Superior temporal gyrus (tissue), 1 donor: ENCODE data around the gene FGF12.
A peak's percentile ranks its signal among the peaks of the same experiment; 100 is the strongest.

Source experiments
- DNase-seq: peaks from one replicate; pipeline ENCODE4 v3.0.0-alpha.2; 2016; ENCODE audit errors: extremely low spot score

FGF12 gene

DNA sequence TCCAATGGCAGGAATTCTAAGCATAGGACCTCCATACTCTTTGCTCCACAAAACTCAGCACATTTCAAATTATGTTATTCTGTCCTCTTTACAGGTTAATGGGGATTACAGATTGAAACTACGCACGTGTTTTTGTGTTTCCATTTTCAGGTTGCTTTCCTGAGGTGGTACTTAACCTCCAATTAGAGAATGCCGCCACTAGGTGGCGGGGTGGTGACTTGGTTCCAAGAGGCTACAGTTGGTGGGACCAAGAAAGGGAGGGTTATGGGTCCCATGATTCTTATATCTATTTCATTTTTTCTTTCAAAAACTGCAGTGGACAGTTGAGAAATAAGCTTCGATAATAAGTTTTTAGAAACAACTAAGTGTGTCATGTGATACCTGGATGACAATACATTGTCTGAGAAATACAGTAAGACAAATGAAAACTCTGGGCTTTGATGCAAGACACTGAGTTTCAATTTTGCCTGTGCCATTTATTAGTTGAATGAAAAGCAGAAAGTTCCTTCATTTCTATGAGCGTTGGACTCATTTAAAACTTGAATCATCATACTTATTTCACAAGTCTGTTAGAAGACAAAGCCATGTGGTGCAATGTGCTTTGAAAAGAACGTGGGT lies 539.0 kb downstream of the FGF12 start:
- no peak for DNase-seq

DNA sequence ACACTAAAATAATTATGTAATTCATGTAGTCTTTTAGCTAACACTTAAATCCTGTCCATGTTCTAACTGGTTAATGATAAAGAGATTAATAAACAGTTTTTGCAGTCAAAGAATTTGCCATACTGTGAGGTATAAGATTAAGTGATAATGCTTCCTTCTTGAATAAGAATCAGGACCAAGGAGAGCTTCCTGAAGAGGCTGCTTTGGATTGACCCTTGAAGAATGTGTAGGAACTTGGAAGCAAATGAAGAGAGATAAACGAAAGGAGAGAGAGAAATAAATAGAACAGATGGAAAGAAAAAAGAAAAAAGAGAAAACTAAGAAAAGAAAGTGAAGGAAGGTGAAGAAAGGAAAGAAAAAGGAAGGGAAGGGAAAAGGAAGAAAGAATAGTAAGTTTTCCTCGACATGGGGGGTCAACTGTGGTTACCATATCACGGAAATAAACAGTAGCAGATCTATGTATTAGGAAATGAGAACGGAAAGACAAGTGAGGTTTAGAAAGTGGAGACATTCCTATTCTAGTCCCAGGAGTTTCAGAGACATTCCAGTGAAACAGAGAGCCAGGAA lies 539.8 kb downstream of the FGF12 start:
- DNase-seq = no peak

DNA sequence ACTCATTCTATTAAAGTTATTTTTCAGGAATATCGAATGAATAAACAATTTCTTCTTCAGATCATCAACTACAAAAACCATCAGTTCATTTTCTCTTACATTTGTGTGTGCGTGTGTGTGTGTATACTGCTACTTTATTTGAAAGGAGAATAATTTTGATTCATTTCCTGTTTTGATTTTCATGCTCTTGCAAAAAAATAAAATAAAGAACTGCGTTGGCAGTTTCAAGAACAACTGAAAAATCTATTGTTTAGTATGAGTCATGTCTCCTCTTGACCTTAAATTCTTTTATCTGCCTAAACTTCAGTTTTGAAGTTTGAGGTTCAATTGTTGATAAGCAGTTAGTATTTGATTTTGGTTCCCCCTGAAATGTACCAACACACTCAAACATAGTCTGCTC lies 540.8 kb downstream of the FGF12 start:
- no peak for DNase-seq

DNA sequence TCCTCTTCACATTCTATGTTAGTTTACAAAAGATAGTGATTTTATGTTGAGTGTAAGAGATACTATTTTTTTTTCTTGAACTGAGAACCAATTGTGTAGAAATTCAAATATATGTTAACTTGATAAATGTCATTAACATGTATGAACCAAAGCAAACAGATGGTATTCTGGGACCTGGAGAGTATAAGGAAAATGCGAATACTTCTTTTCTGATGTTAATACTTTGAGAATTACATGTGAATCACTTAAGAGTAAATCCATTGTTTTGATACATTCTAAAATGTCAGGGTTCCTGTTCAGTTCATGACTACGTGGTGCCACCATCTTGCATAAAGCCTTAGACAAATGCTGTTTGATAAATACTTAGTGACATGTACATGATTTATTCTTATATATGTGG lies 541.3 kb downstream of the FGF12 start:
- no peak for DNase-seq

DNA sequence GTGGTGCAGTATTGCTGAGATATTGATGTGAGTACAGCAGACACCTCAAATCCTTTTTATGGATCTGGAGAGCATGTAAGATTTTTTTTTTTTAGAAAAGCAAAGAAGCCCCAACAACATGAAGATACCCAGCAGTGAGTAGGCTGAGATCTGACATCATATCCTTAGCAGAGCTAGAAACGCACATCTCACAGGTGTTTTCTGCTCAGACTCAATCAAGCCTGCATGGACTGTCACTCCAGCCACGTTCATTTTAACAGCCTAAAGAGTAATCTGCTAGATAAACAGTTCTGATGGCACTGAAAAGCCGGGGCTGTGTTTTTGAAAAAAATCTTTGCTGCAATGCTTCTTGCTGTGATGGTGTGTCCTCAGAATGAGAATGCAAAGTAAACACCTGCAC lies 544.2 kb downstream of the FGF12 start:
- DNase-seq = no peak

DNA sequence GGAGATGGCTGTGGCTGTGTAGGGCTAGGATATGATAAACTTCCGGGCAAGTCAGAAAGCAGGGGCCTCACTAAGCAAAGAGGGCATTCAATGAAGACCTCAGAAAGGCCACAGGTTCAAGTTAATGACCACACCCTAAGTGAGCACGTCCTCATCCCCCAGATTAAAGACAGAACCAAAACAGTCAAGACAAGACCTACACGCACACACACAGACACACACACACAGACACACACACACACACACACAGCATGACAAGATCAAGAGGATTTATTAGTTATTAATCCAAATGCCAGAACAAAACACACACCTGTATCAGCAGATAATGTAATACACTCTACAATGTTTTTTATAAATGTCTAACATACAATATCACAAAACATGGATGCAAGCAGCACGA lies 546.2 kb downstream of the FGF12 start:
- no peak for DNase-seq

DNA sequence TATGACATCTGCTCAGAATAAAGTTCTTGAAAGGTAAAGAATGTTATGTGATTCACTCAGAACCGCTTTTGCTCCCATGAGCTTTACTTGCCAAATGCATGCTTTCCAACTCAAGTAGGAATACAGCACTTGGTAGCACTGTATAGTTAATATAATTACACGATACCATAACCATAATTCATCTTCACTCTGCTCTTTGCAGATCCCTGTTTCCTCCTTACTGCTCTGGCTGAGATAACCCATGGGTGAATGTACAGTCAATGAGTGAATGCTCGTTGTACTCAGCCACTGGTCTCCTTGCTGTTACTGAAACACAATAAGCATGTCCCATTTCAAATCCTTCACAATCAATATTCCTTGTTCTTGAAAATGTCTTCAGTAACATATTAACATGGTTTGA lies 550.0 kb downstream of the FGF12 start:
- no peak for DNase-seq

DNA sequence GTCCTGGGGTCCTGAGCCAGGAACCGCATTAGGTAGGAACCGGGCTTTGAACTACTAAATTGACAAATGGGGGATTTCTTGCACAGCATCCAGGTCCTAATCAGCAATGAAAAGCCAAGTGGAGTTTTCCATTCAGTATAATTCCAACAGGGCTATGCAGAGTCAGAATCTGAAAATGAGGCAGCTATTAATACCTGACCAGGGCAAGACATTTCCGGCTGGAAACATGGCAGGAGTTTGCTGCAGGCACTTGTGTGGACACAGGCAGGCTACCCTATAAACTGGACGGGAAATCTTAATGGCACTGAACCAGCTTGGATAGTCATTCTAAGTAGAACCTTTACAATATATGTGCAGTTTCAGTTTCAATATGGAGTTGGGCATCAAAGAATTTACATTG lies 553.1 kb downstream of the FGF12 start:
- no peak for DNase-seq

DNA sequence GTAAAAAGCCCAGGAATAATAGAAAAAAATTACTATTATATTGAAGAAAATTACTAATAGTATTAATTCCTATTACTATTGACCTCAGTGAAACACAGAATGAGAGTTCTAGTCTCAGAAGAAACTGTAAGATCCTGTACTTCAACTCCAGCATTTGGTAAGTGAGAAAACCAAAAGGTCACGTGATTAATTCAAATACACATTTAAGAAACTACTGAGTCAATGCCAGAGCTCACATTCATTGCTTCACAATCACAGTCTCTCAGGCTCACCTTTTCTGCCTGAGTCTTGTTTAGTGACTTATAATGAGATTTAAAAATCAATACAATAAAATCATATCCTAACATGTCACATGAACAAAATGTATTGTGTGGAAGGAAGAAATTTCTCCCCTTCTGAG lies 556.1 kb downstream of the FGF12 start:
- DNase-seq = no peak

DNA sequence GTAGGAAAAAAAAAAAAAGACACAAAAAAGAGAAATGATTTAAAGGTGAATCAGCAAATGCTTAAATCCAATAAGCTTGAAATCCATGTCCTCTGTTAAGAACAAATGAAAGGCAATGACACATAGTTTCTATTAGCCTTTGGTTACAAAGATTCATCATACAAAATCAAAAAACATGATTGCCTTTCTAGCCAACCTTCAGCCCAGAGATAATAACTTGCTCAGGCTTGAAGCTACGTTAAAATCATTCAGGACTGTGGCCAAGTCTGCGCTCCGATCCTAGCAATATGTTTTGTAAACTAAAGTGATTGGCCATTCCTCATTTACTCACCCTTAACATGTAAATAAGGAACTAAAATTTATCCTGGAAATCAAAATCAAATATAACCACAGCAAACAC lies 556.7 kb downstream of the FGF12 start:
- DNase-seq = peak; percentile 12

DNA sequence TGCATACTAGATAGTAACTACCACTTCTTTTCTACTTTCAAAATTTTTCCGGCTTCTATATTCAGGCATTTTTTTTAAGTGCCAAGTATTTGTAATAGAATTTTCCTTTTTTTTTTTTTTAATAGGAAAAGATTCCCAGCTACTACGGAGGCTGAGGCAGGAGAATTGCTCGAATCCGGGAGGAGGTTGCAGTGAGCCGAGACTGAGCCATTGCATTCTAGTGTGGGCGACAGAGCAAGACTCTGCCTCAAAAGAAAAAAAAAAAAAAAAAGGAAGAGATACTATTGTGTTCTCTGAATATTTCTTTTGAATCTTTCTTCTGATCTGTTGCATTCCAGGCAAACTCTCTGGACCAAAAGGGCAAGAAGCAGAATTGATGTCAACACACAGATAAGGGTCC lies 557.3 kb downstream of the FGF12 start:
- peak; percentile 17 for DNase-seq

DNA sequence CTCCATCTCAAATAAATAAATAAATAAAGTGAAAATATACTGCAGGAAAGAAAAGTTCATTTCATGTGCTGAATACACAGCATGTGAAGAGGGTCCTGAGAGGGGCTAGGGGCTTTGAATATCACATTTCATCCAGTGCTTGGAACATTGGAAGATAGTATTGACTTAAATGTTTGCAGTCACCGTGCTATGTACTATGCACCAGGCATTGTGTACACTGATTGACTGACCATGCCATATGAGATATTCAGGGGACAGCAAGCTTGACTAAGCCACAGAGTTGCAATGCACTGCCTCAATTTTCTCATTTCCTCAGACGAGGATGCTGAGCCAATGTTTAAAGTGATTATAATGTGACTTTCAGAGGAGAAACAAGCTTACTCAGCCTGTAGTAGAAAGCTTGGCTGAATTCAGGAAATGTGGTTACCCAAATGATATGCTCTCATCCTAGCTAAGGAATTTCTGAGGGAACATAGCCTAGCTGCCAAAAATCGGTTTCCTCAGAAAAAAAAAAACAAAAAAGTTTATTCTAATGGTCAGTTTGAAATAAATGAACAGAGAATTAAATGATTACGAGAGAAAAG lies 557.9 kb downstream of the FGF12 start:
- no peak for DNase-seq

DNA sequence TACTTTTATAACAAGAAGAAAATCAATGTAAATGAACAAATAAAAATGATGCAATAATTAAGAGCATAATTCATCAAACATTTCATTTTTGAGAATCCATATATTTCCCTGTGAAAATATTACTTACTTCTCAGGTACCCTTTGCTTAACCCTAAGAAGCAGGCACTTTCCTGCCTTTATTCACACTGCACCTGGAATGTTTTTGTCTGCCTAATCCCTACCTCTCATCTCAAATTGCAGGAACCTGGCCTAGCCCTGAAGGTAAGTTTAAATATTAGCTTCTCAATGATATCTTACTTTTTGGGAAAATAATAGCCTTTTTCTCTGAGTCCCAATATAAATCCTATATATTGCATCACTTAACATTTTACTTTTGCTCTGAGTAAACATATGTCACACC lies 559.1 kb downstream of the FGF12 start:
- no peak for DNase-seq

DNA sequence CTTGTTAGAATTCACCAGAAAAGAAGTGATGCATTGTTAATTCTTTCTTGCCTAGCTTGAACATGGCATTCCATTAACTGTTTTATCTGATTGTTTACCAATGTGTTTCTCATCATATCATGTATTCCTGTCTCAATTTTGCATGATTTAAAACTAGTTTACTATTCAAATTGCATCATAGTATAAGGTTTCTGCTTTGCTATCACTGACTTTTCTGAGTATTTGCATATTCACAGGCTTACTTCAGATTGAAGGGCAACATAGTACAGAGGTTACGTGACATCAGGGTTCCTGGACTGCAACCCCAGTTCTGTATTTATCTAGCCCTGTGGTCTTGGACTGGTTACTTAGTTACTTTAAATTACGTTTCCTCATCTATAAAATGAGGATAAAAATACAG lies 561.8 kb downstream of the FGF12 start:
- DNase-seq = no peak

DNA sequence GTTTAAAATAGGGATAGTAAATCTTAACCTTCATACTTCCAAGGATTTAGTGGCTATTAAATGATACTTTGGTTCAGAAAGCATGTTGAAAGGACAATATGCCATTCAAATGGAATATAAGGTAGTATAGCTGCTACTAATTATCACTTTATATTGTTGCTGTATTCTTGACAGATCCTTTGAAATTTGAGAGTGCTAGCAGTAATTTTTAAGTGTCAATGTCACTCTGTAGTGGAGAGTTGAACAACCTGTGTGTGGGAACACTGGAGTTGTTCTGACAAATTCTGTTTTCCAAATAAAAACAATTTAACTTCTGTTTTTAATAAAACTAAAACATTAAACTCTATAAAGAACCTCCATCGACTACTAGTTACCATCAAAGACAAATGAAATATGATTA lies 565.7 kb downstream of the FGF12 start:
- DNase-seq = no peak

DNA sequence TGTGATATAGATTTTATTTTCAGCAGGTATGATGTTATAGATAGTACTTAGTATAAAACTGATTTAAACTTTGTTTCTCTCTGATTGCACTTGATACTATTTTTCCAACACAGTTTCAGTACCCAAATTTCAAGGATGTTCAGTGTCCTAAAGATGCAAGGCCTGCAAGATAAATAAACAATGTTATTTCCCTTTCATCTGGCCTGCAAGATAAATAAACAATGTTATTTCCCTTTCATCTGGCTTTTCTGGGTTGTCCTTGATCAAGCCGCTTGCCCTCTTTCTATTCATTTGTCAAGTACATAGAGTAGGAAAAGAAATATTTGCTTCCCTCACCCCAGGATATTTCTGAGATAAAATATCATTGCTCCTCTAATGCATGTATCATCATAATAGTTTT lies 571.0 kb downstream of the FGF12 start:
- no peak for DNase-seq

DNA sequence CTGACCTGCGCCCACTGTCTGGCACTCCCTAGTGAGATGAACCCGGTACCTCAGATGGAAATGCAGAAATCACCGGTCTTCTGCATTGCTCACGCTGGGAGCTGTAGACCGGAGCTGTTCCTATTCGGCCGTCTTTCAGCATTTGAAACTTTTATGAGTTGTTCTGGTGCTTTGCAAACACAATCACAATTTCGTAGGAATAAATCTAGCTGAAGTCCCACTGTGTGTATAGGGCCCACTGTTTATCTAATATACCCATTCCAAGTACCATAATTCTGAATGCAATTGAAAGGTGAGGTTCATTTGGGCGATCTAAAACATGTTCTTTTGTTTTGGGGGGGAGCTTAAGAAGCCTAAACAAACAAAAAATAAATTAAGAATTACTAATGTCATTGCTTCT lies 572.1 kb downstream of the FGF12 start:
- DNase-seq = no peak

DNA sequence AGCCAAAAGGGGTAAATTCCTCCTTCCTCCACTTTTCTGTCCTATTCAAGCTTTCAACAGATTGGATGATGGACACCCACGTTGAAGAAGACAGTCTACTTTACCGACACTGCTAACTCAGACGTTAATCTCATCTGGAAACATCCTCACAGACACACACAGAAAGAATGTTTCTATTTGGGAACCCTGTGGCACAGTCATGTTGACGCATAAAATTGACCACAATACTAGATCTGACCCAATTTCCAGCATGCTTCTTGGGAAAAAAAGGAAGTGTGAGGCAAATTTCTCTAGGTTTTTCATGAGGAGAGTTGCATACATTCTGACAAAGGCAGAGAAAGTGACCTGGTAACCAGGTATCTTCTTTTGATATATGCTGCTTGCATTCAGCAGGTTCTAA lies 594.1 kb downstream of the FGF12 start:
- no peak for DNase-seq

DNA sequence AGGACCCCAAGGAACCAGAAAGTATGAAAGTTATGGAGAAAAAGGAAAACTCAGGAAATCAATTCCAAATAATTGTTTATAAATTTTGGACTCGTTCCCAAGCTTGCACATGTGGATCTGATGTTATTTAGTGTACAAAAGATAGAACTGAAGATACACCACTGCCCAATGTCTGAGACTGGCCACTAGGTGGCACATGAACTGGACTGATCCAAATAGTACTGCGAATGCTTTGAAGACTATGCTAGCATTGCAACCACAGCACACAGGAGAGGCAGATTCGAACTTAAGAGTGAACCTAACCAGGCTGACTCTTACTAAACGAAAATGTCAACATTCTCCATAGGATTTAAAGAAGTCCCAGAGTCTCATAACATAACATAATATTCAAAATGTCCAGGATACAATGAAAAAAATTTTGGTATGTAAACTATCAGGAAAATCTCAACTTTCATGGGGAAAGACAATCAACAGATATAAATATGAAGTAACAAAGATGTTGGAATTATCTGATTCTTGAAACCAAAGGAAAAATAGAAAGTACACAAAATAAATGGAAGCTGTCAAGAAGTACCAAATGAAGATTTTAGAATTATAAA lies 596.7 kb downstream of the FGF12 start:
- peak; percentile 84 for DNase-seq

DNA sequence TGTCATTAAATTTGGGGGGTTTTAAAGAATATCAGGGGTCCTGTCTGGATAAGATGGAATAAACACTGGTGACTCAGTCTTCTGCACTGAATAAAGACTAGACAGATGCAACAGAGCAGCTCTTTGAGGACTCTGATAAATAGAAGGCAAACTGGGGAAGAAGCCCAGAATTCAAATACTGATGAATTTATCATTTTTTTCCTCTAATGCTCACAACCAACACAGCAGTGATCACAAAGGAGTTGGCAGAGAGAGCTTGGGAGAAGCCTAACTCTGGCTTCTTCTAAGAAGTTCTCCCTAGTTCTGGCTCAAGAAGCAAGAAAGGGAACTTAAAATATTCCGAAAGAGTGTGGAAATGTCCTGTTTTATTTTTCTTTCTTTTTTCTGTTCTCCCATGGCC lies 597.8 kb downstream of the FGF12 start:
- no peak for DNase-seq

DNA sequence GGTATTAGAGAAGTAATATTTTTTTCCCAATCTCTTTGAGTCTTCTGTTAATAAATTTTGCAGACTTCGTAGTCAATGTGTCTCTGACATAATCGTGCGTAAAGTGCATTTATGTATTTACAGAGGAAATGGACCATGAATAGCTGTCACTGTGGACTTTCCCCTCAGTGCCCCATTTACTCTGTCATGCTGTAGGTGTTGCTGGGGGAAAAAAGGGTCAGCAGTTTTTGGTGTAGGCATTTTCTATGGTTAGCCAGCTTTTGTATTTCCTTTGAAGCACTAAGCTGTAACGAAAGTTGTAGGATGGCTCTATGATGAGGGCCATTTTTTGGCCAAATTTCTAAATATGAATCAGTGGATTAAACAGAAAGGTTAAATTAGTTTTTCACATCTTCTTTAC lies 598.4 kb downstream of the FGF12 start:
- DNase-seq = no peak

DNA sequence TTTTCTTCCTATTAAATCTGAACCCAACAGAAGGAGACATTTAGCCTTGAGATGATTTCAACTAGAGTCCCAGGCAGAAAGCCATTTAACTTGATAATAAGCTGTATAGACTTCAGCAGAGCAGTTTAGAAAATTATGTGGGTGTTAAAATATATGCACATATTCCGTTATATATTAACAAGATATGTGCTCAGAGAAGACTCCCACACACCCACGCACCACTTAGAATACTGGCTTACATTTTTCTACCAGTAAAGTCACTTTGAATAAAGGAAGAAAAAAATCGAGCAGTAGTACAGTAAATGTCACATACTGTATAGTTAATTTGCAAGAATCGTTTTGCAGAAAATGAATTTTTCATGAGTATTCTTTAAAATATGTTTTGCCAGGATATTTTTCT lies 599.3 kb downstream of the FGF12 start:
- DNase-seq = no peak

DNA sequence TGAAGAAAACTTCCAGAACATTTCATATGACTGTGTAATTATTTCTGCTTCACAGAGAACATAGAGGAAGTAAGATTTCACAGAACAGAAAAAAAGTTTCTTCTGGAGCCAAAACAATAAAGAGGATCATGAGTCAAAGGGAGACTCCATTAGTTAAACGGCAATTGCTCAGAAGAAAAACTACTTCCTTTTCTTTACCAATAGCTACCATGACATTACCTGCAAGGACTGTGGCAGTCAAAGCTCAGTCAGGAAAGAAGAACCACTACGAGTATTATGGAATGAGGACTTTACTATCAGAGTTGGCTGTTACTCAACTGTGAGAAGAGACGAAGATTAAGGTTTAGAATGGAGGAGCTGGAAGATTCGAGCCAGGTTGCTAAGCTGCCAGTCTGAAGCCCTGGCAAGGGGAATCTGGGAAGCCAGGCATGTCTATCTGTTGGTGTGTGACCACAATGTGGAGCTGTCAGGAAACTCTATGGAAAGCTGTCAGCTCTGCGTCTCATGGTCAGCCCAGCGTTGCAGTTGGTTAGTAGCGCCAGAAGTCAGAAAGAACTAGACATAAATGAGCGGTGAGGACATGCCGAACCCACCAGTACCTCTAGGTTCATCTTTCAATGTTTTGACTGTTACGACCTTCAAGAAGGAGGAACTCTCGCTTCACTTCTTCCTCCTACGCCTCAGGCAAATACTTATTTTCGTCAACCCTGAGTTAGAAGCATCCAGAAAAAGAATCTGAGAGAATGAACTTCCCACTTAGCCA lies 604.3 kb downstream of the FGF12 start:
- no peak for DNase-seq
